ENCODE results near the gene ENDOV. TPM values are rescaled to one million over a fixed set of nuclear protein-coding genes. Genes with fewer than 3 reads are reported as not detected.

The ENDOV gene
- total RNA-seq, 3 donors from 2014 or later, result 24.1 to 29.7 (median 24.9) TPM

GRCh38 chr17:80442764-80443163 is 27.8 kb downstream of the ENDOV start:
- no peak for ATAC-seq
- intact Hi-C loops (cut with DNase I, micrococcal nuclease), result no loop called here
- no peaks in the 10 kb centered on the region for H3K4me1 ChIP-seq (ENCODE audit: low read depth)
- H3K9me3 ChIP-seq, result no peaks in the 10 kb centered on the region
- TF ChIP-seq CTCF (IDR thresholded peaks at IDR 0.05), result no peak
- H3K36me3 ChIP-seq (ENCODE audit: low read depth), result no peaks in the 10 kb centered on the region
- no peak for DNase-seq
- no peak overlapping the region for H3K4me3 ChIP-seq

- Histone ChIP-seq H3K36me3 (ENCODE audit: low read depth) (no peaks in the 10 kb centered on the region), H3K4me3 (no peak overlapping the region), H3K9me3 (no peaks in the 10 kb centered on the region), H3K4me1 (ENCODE audit: low read depth) (no peaks in the 10 kb centered on the region)
- DNase-seq (no peak), ATAC-seq (no peak)
- intact Hi-C loops (cut with DNase I, micrococcal nuclease), result no loop called here
- TF ChIP-seq CTCF (IDR thresholded peaks at IDR 0.05), result no peak
These were observed 28.5 kb downstream of the ENDOV start for GRCh38 chr17:80443498-80443897.

- no peaks in the 10 kb centered on the region for H3K9me3 ChIP-seq
- no peaks in the 10 kb centered on the region for H3K4me1 ChIP-seq (ENCODE audit: low read depth)
- H3K4me3 ChIP-seq, result no peak overlapping the region
- DNase-seq (no peak), ATAC-seq (no peak)
- TF ChIP-seq CTCF (IDR thresholded peaks at IDR 0.05), result no peak
- no peaks in the 10 kb centered on the region for H3K36me3 ChIP-seq (ENCODE audit: low read depth)
- intact Hi-C loops (cut with DNase I, micrococcal nuclease), result no loop called here
These were observed 29.1 kb downstream of the ENDOV start for GRCh38 chr17:80443916-80444643.

- Histone ChIP-seq H3K4me1 (ENCODE audit: low read depth) (no peaks in the 10 kb centered on the region), H3K9me3 (no peaks in the 10 kb centered on the region), H3K36me3 (ENCODE audit: low read depth) (no peaks in the 10 kb centered on the region), H3K4me3 (no peak overlapping the region)
- ATAC-seq, result no peak
- DNase-seq, result no peak
- TF ChIP-seq CTCF (IDR thresholded peaks at IDR 0.05), result no peak
- intact Hi-C loops (cut with DNase I, micrococcal nuclease), result no loop called here
These were observed 29.6 kb downstream of the ENDOV start for GRCh38 chr17:80444644-80444979.

GRCh38 chr17:80445007-80445725 is 30.2 kb downstream of the ENDOV start:
- no peaks in the 10 kb centered on the region for H3K9me3 ChIP-seq
- DNase-seq, result no peak
- H3K4me3 ChIP-seq, result no peak overlapping the region
- TF ChIP-seq CTCF (IDR thresholded peaks at IDR 0.05), result no peak
- no peaks in the 10 kb centered on the region for H3K4me1 ChIP-seq (ENCODE audit: low read depth)
- no peak for ATAC-seq
- no peaks in the 10 kb centered on the region for H3K36me3 ChIP-seq (ENCODE audit: low read depth)
- intact Hi-C loops (cut with DNase I, micrococcal nuclease), result no loop called here
